NCI-H1436 (cell line): ENCODE results near the gene GJA5.
"Not testable (repeated sequence)": the region's sequence is repeated elsewhere in the genome, so short reads cannot be mapped to it uniquely, and the experiment has no call there.

Experiments used
- DNase-seq: peaks from one replicate; lab custom pipeline; 2025; lab: John Stamatoyannopoulos, UW

The GJA5 gene

GRCh38 chr1:147762233-147763024 lies 2.0 kb upstream of the GJA5 start:
- no peak for DNase-seq

- no peak for DNase-seq
These were observed 1.9 kb downstream of the GJA5 start for GRCh38 chr1:147758379-147759100.

- no peak for DNase-seq
These were observed 3.1 kb downstream of the GJA5 start for GRCh38 chr1:147757015-147757990.

- no peak for DNase-seq
These were observed 4.1 kb downstream of the GJA5 start for GRCh38 chr1:147756341-147756740.

GRCh38 chr1:147754661-147755060 lies 5.7 kb downstream of the GJA5 start:
- DNase-seq, result no peak

GRCh38 chr1:147753081-147753480 lies 7.3 kb downstream of the GJA5 start:
- DNase-seq, result no peak

- no peak for DNase-seq
These were observed 7.9 kb downstream of the GJA5 start for GRCh38 chr1:147752511-147752910.

GRCh38 chr1:147751346-147751745 lies 9.1 kb downstream of the GJA5 start:
- DNase-seq, result no peak

GRCh38 chr1:147750618-147751217 lies 9.7 kb downstream of the GJA5 start:
- DNase-seq, result no peak

- no peak for DNase-seq
These were observed 10.6 kb downstream of the GJA5 start for GRCh38 chr1:147749792-147750191.

GRCh38 chr1:147748676-147749350 lies 11.6 kb downstream of the GJA5 start:
- DNase-seq, result no peak

GRCh38 chr1:147747966-147748365 lies 12.4 kb downstream of the GJA5 start:
- no peak for DNase-seq

- no peak for DNase-seq
These were observed 15.1 kb downstream of the GJA5 start for GRCh38 chr1:147745271-147745670.

- DNase-seq, result no peak
These were observed 19.3 kb downstream of the GJA5 start for GRCh38 chr1:147741065-147741464.

GRCh38 chr1:147740391-147740790 lies 20.0 kb downstream of the GJA5 start:
- no peak for DNase-seq

- DNase-seq, result no peak
These were observed 21.5 kb downstream of the GJA5 start for GRCh38 chr1:147738739-147739476.

- DNase-seq, result no peak
These were observed 22.3 kb downstream of the GJA5 start for GRCh38 chr1:147738129-147738528.

- DNase-seq, result no peak
These were observed 23.5 kb downstream of the GJA5 start for GRCh38 chr1:147736883-147737282.

GRCh38 chr1:147735423-147735822 lies 25.0 kb downstream of the GJA5 start:
- DNase-seq, result no peak

- not testable (repeated sequence) for DNase-seq
These were observed 26.0 kb downstream of the GJA5 start for GRCh38 chr1:147734291-147734841.
